DMS 273 (cell line): Measurements from ENCODE around the gene CACNA2D3.

Source experiments
- DNase-seq: peaks from one replicate; lab custom pipeline; 2025; ENCODE audit not compliant: unreplicated experiment; lab: John Stamatoyannopoulos, UW

CACNA2D3 gene

DNA sequence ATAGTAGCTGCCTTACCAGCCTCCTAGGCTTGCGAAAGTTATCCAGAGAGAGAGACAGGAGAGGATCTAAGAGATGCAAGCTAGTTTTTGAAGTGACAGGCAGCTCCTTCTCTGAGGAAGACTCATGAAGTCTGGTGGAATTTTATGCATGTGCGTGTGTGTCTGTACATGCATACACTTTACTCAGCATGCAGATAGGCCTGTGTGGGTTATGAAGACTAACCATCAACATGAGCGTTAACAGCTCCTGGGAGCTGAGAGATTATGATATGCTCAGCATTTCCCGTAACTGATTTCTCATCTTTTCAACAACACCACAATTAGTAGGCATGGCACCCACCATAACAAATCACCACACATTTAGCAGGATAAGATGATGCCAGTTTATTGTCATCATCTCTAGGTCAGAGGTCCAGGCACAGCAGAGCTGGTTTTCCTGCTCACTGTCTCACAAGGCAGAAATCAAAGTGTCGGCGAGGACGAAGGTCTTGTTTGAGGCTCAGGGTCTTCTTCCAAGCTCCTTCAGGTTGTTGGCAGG, 239.5 kb downstream of the CACNA2D3 start:
- no peak for DNase-seq

DNA sequence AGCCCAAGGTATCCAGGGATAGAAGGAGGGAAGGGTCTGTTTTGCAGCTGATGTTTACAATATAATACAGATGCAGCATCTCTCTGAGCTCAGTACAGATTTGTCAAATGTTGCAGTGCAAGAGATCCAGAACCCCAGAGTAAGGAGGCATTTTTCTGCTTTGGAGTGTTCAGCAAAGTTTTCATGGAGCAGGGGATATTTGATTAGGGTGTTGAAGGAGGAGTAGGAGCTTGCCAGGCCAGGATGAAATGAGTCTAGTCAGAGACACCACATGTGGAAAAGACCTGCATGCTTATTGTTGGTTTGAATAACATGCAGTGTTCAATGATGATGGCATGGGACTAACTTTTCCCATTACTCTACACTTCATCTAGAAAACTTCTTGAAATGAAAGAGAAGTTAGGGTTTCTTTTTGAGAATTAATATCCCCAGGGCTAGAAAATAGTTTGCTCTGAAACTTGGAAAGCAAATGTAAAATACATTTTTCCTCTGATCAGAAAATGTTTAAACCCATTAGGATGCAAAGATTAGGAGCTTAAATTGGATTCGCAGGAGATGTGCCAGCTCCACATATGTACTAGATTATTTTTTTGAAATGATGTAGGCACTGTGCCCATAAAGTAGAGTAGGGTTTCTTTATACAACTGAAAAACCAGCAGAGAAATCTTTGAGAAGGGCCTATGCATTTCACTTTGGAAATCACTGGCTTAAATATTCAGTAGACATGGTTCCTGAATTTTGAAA, 243.8 kb downstream of the CACNA2D3 start:
- DNase-seq: no peak

DNA sequence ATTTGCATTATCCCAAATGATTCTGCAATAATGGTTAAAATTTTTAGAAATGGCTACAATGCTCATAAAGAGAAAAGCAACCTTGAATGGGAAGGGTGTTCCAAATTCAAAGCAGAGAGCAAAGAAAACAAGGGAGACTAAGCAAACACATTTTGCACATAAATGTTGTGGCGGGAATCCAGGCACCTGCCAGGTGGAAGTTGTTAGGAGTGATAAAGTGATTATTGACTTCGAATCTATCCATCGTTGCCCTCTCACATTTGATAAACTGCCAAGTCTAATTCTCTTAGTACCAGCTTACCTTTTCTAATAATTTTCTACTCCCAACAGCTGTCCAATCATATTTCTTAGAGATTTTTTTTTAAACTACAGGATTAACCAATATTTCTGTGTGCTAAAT, 244.5 kb downstream of the CACNA2D3 start:
- DNase-seq: no peak

DNA sequence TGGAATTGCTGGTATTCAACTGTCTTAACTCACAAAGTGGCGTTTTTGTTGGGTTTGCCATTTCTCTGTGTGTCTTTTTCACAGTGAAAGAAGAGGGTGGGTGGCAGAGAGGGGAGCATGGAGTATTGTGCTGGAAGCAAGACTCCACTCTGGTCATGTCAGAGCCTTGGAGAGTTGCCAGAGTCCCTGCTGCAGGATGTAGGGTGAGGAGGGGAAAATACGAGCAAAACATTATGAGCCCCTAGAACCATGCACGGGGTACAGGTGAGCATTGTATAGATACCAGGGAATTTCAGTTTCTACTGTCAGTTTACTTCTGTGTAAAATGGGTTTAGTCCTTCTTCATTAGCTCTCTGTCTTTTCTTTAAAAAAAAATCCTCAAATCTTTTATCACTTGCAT, 249.9 kb downstream of the CACNA2D3 start:
- DNase-seq: peak; percentile 10

DNA sequence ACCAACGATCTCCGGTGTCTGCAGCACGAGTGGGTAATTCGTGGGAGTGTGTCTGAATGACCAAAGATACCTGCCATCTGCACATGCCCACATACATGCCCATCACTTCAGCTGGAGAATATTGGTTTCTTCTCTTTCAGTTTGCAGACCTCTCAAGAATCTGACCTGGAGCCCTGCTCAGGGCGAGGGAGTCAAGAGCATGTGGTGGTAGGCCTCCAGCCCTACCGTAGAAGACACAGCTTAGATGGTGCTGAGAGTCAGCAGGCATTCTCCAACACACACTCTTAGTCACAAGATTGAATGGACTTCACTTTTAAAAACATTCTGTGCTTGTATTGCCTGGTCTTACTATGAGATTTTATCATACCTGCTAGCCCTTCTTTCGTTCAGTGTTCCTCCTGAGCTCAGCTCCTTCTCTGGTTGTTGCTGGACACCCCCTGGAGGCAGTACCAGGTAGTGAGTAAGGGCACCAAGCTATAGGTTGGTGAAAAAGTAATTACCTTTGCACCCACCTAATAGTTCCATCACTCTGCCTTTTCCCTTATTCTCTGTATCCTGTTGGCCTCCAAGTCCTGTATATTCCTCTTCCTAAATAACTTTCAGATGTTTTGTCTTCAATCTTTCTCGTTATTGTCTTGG, 252.0 kb downstream of the CACNA2D3 start:
- peak; percentile 56 for DNase-seq

DNA sequence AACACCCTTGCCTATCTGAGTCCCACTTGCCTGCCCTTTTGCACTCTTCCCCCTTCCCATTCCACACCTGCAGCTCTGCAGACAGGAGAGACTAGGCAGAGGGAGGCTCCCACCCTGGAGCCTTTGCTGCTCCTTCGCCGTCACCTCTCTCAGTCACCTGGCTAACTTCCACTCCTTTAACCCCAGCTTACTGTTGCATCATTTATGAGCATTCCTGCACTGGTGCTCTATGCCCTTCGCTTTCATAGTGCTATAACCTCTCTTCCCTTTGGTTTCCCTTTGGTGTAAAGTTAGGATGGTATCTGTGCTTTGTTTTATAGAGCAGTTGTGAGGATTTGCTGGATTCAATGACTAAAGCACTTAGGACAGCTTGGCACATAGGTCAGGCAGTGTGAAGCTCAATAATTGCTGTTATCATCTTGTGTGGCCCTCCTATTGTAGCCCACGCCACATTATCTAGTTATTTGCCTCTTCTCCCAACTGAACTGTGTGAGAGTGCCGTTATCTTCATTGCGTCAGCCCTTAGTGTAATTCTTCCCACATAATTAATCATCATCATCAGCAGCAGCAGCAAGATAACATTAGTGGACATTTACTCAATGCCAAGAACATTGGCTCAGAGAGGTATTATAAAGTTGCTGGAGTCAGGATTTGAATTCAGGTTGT, 253.9 kb downstream of the CACNA2D3 start:
- no peak for DNase-seq

DNA sequence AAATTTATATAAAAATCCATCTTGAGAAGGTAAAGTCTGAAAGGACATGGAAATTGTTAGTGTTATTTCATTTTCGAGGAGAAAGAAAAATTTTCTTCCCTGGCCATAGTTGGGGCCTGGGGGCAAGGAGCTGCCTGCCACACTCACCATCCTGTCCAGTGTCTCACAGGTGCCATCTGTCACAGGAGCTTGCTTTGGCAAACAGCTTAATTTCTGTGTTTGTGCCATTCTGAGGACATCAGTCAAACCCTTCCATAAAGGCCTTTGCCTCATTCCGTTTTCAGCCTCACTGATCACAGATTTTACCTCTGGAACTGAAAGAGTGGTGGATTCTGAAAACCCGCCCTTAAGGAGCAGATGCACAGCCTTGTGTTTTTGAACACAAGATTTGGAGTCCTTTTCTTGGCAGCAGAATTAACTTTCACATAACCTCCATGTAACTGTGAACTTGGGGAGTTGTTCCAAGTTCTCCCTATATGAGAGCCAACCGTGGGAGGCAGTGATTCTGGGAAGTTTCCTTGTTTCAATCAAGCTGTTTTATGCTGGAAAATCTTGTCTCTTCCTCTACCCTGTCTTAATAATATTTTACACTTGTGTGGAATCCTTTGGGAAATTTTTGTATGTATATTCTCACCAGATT, 254.7 kb downstream of the CACNA2D3 start:
- DNase-seq: peak; percentile 7

DNA sequence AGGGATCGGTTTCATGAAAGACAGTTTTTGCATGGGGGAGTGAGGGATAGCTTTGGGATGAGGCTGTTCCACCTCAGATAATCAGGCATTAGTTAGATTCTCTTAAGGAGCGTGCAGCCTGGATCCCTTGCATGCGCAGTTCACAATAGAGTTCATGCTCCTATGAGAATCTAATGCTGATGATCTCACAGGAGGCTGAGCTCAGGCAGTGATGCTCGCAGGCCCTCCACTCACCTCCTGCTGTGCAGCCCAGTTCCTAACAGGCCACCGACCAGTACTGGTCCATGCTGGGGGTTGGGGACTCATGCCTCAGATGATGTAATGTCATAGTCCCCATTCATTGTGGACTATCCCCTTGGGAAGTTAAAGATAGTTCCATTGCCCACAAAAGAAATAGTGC, 255.8 kb downstream of the CACNA2D3 start:
- no peak for DNase-seq

DNA sequence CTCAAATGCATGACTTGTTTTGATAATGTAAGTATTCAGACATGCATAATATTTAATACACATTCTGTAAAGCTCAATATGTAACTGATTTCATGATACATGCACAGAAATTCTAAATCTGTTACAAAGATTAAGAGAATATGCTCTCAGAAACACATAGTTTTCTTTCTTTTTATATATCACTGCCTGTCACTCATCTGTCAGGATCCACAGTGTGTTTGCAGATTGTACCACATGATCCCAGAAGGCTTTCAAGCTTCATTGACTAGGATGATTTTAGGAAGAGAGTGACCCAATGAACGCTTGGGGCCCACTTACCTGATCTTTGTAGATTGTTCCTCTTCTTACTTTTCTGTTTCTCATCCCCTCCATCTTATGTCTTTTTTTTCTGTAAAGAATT, 261.9 kb downstream of the CACNA2D3 start:
- DNase-seq: no peak

DNA sequence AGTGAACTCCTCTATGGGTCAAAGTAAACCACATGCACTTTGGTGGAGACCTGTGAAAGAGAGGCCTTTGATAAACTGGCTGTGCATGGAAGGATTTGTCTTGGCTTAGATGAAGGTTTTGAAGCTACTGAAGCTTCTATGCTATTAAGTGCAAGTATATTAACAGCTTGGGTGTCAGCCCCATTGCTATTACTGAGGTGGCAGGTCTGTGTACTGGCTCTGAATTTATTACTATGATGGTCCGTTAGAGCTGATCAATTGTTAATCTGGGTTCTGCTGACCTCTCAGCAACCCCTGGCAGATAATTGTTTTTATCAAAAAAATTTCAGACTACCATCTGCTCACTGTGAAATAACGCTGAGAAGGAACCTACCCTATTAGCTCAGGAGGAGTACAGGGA, 268.2 kb downstream of the CACNA2D3 start:
- DNase-seq: no peak

DNA sequence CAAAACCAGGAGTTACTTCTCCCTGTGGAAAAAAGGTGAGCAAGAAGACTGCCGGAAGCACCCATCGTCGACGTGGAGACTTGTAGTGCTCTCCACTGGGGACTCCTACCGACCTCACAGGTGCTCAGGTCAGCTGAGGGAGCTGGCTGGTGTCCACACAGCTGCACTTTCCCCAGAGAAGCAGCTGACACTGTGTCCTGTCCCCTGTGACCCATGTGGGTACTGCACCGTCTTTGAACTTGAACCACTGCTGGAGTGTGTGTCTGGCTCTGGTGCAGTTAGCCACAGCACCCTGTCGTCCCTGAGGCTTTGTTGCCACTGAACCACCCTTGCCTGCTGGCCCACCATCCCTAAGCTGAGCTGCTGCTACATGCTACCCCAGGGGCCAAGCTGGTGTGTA, 270.8 kb downstream of the CACNA2D3 start:
- no peak for DNase-seq

DNA sequence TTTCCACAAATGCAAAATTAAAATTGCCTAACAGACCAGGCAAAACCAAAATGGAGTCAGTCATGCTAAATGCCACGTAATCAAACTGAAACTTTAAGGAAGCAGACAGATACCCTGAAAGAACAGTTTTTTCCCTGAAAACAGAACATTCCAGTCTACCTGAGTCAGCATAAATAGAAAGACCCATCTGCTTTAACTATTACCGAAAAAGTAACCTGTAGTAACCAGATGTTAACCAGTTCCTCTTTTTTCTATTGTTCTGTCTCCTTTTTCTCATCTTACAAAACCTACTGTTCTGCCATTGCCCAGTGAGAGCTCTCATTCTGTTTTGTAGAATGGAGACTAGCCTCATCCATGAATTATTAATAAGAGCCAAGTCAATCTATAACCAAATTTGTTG, 286.0 kb downstream of the CACNA2D3 start:
- DNase-seq: no peak

DNA sequence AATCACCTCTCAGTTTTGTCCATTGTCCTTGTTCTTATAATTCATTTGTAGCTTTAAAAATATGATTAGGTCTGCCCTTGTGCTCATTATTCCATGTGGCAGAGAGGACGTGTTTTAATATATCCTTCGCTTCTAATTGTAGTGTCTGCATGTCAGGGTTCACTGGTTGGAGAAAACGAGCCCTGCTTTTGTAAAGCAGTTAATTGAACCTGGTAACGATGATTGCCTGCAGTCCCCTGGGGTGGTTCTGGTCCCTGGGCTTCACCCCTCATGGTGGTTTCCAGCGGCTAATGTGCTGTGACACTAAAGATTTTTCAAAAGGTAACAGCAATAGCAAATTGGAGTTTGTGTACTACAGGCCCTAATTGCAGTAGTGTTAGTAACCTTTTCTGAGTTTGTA, 299.6 kb downstream of the CACNA2D3 start:
- no peak for DNase-seq

DNA sequence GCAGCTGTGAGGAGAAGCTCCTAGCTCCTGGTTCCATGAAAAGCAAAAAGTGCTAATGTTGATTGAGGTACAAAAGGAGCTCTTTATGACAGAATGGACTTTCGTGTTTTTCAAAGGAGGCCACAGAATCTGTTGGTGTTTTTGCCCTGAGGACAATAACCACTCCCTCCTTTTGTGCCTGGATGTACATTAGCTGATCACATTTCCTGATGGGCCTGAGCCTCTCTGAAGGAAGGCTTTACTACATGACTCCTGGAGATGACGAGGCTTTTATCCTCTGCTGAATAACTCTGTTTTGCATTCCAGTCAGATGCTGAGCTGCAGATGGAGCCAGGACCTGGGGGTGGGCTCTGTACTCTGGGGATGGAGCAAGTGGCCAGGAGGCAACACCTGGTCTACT, 301.9 kb downstream of the CACNA2D3 start:
- no peak for DNase-seq

DNA sequence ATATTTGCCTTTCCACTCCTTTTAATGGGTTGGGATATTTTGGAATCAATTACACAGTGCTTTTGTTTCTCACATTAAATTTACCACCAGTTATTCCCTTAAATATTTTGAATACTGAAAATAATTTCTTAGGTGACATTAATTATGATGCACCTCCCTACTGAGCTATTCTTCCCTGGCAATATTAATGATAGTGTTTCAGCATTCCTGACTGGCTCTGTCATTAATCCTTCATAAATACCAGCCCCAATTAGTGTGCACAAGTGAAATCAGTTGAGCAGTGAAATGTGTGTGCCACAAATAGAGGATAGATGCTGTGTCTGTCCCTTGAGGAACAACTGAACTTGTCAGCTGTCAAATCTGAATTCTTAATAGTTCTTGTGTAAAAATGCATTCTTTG, 304.0 kb downstream of the CACNA2D3 start:
- no peak for DNase-seq

DNA sequence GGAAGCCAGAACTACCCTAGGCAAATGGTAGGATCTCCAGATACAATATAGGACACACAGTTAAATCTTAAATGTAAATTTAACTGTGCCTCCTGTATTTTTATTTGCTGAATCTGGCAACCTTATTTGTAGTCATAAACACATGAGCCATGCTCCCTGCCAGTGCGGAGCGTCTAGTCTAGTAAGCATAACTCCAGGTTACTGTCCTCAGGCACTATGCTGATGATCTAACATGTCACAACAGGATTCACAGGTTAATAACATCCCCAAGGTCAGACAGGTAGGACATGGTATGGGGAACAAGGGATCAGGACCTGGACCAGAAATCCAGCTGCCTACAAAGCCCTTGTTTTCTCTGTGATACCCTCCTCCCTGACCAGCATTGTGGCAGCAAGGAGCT, 305.1 kb downstream of the CACNA2D3 start:
- DNase-seq: no peak

DNA sequence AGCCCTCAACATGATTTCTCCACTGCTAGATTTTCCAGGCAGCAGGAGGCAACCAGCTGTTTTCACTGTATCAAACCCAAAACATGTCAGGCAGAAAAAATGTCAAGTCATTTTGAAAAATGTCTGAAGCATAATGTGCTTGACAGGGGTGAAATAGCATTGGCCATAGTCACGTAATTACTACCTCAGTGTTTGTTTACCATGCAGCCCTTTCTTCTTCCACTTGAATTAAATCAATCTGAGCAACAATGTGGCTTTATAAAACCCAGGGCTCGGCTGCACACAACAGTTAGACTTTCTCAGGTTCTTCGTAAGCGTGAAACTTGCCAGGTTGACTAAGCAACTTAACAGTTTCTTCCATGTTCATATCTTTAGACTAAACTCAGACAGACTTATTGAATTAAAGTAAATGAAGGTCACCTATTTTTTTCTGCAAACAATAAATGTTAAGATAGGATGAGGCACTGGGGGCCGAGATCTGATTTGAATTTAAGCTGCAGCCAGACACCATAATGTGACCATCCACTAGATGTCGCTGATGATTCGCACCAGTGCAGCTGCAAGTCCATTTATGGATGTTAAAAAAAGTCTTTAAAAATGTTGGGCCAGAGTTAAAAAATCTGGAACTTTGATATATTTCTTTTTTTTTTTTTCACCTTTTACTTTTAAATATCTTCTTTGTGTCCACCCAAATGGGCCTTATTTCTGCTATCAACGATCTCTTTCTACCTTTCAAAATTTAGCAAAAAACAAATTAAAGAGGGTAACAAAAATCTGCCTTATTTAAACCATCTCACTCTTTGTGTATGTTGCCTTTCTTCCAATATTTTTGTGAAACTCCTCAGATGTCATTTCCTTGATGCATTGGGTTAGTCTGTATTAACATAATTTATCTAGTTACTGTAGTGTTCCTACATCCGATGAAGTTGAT, 305.9 kb downstream of the CACNA2D3 start:
- peak; percentile 71 for DNase-seq

DNA sequence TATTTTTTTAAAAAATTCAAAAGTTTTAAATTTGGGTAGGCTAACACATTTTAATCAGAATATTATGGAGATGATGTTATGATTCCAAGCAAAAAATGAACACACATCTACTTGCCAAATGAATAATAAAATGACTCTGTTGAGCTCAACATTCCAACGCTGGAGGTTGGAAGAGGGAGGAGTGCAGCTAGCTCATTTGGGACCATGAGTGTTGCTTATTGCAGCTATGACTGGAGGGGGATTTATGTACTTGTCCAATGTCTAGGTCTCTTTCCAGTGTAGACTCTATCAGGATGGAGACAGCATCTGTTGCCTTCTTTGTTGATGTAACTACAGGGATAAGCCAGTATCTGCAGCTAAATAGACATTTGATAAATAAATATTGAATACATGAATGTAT, 310.6 kb downstream of the CACNA2D3 start:
- no peak for DNase-seq

DNA sequence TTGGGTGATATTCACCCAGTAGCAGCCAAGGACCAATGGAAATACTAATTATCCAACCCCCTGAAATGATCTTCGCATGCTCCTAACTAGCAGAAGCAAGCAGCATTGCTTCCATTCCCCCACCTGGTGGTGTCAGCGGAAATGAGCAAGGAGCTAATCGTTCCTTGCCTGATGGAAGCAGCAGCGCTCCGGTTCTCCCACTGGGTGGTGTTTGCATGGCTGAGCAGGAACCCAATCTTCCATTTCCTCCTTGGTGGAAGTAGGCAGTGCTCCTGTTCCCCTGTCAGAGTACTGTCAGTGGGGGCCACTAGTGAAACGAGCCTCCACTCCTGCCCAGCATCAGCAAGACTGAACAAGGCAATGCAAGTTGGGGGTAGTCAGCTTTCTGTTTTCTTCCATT, 311.5 kb downstream of the CACNA2D3 start:
- peak; percentile 75 for DNase-seq

DNA sequence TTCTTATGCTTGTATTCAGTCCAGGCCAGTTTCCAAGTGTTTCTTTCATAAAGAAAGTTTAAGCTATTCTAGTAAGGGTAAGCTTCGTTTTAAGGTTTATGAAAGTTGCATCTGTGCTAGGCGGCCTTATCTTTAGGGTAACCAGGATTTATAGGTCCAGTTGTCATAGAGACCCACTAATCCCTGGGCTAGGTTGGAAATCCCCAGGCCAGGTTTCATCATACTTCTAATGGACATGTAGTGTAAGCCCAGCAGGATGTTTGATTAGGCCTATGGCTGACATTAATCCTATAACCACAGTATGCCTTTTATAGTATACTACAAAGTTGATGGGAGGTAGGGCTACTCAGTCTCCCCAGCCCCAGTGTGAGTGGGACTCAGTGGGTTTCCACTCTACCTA, 312.4 kb downstream of the CACNA2D3 start:
- DNase-seq: no peak

DNA sequence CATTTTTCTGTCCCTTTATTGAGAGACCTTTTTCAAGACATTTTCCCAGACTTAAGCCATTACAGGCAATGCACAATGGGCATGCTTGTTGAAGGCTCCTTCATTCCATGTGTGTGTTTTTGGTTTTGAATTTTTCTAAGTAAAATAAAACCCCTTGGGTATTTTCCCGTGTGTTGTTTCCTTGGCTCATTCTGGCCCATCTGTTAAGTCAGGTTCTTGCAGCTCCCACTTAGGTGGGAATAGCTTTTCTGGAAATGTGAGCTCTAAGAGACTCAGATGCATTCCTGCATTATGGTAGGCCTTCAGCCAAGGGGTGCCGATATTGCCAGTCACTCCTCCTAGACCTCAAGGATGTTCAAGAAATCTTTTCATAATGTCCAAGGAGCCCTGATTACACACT, 314.9 kb downstream of the CACNA2D3 start:
- DNase-seq: peak; percentile 66
